SK-N-SH treated with all-trans-retinoic acid at 6 μM for 48 hours (cell line): Measurements from ENCODE around the gene UIMC1.

Experiments used
- ATAC-seq: fragments of 200-7000 bp; cut with Tn5 transposase; 3 replicates; pipeline ENCODE4 v1.9.1; 2020; ENCODE audit warnings: mild to moderate bottlenecking, moderate library complexity
- ARNTL ChIP-seq: fragments of 450-650 bp; formaldehyde crosslinking; IDR thresholded peaks from 2 replicates; pipeline ENCODE4 v1.5.0; 2020; ENCODE audit warnings: low read depth, mild to moderate bottlenecking, moderate library complexity, borderline replicate concordance
- BACH2 ChIP-seq: fragments of 250-450 bp; sonication (Bioruptor Pico); IDR thresholded peaks from 2 replicates; pipeline ENCODE4 v1.9.0; 2021; ENCODE audit warnings: mild to moderate bottlenecking, borderline replicate concordance
- ESRRG ChIP-seq: fragments of 250-450 bp; sonication (Bioruptor Pico); IDR thresholded peaks from 2 replicates; pipeline ENCODE4 v1.6.1; 2021; ENCODE audit warnings: mild to moderate bottlenecking
- GLIS3 ChIP-seq: fragments of 250-450 bp; sonication (Bioruptor Pico); IDR thresholded peaks from 2 replicates; pipeline ENCODE4 v1.5.0; 2020; ENCODE audit warnings: mild to moderate bottlenecking, moderate library complexity
- ISL1 ChIP-seq: fragments of 250-450 bp; sonication (Bioruptor Pico); IDR thresholded peaks from 2 replicates; pipeline ENCODE4 v2.1.2; 2022; ENCODE audit warnings: mild to moderate bottlenecking, moderate library complexity
- OSR1 ChIP-seq: fragments of 250-450 bp; sonication (Bioruptor Pico); IDR thresholded peaks from 2 replicates; pipeline ENCODE4 v1.8.0; 2022; ENCODE audit warnings: moderate library complexity, mild to moderate bottlenecking, inconsistent platforms
- PPARA ChIP-seq: fragments of 250-450 bp; sonication (Bioruptor Pico); IDR thresholded peaks from 2 replicates; pipeline ENCODE4 v1.5.0; 2020; ENCODE audit warnings: mild to moderate bottlenecking, borderline replicate concordance
- RARB ChIP-seq: fragments of 250-450 bp; sonication (Bioruptor Pico); IDR thresholded peaks from 2 replicates; pipeline ENCODE4 v1.8.0; 2021; ENCODE audit warnings: mild to moderate bottlenecking, moderate library complexity
- SNAI2 ChIP-seq: fragments of 250-450 bp; sonication (Bioruptor Pico); IDR thresholded peaks from 2 replicates; pipeline ENCODE4 v1.5.0; 2020; ENCODE audit warnings: mild to moderate bottlenecking, moderate library complexity
- TCF4 ChIP-seq: fragments of 250-450 bp; sonication (Bioruptor Pico); IDR thresholded peaks from 2 replicates; pipeline ENCODE4 v1.8.0; 2021; ENCODE audit warnings: mild to moderate bottlenecking, moderate library complexity, borderline replicate concordance
- TOX ChIP-seq: fragments of 250-450 bp; sonication (Bioruptor Pico); IDR thresholded peaks from 2 replicates; pipeline ENCODE4 v1.8.0; 2021; ENCODE audit warnings: mild to moderate bottlenecking, moderate library complexity, borderline replicate concordance
- ZC3H10 ChIP-seq: fragments of 250-450 bp; sonication (Bioruptor Pico); IDR thresholded peaks from 2 replicates; pipeline ENCODE4 v1.5.1; 2021; ENCODE audit warnings: mild to moderate bottlenecking, moderate library complexity
- ZFP30 ChIP-seq: fragments of 450-650 bp; formaldehyde crosslinking; IDR thresholded peaks from 2 replicates; pipeline ENCODE4 v1.5.0; 2022; ENCODE audit warnings: mild to moderate bottlenecking, moderate library complexity
- ZNF565 ChIP-seq: fragments of 450-650 bp; formaldehyde crosslinking; conservative IDR thresholded peaks from 2 replicates; pipeline ENCODE4 v1.5.0; 2020; ENCODE audit warnings: low read depth, mild to moderate bottlenecking, moderate library complexity
- ZNF8 ChIP-seq: fragments of 450-650 bp; formaldehyde crosslinking; IDR thresholded peaks from 2 replicates; pipeline ENCODE4 v1.5.0; 2020; ENCODE audit warnings: mild to moderate bottlenecking, moderate library complexity
- TF ChIP-seq, protein P1 (sequence below): fragments of 250-450 bp; sonication (Bioruptor Pico); IDR thresholded peaks from 2 replicates; pipeline ENCODE4 v1.5.0; 2020; ENCODE audit warnings: mild to moderate bottlenecking, moderate library complexity
- TF ChIP-seq, protein P2 (sequence below): fragments of 250-450 bp; sonication (Bioruptor Pico); IDR thresholded peaks from 2 replicates; pipeline ENCODE4 v1.8.0; 2021; ENCODE audit warnings: low read depth, mild to moderate bottlenecking, moderate library complexity, borderline replicate concordance
- TF ChIP-seq, protein P3 (sequence below): fragments of 250-450 bp; sonication (Bioruptor Pico); IDR thresholded peaks from 2 replicates; pipeline ENCODE4 v1.5.1; 2020; ENCODE audit warnings: low read depth, mild to moderate bottlenecking, moderate library complexity

UIMC1 gene

DNA sequence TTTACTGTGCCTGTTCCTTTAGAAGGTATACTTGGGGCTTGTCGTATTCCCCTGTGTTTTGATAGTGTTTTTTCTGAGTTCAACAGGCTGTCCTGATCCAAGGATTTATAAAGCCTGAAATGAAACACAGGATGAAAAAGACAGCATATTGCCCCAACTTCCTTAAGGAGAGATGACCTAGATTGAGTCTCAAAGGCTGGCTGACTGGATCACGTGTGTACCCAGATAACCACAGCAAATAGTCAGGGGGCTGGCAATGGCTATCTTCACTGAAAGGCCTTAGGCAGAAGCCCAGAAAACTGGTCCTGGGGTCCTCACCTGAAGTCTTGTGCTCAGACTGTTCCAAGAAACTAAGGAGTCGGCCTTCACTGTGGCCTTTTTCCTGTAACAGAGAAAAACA lies 99.8 kb downstream of the UIMC1 start:
- ATAC-seq = no peak
- no peak for TF ChIP-seq PPARA (CRISPR knock-in tag)
- TF ChIP-seq, protein P1, sequence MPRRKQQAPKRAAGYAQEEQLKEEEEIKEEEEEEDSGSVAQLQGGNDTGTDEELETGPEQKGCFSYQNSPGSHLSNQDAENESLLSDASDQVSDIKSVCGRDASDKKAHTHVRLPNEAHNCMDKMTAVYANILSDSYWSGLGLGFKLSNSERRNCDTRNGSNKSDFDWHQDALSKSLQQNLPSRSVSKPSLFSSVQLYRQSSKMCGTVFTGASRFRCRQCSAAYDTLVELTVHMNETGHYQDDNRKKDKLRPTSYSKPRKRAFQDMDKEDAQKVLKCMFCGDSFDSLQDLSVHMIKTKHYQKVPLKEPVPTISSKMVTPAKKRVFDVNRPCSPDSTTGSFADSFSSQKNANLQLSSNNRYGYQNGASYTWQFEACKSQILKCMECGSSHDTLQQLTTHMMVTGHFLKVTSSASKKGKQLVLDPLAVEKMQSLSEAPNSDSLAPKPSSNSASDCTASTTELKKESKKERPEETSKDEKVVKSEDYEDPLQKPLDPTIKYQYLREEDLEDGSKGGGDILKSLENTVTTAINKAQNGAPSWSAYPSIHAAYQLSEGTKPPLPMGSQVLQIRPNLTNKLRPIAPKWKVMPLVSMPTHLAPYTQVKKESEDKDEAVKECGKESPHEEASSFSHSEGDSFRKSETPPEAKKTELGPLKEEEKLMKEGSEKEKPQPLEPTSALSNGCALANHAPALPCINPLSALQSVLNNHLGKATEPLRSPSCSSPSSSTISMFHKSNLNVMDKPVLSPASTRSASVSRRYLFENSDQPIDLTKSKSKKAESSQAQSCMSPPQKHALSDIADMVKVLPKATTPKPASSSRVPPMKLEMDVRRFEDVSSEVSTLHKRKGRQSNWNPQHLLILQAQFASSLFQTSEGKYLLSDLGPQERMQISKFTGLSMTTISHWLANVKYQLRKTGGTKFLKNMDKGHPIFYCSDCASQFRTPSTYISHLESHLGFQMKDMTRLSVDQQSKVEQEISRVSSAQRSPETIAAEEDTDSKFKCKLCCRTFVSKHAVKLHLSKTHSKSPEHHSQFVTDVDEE (CRISPR knock-in tag) = no peak

DNA sequence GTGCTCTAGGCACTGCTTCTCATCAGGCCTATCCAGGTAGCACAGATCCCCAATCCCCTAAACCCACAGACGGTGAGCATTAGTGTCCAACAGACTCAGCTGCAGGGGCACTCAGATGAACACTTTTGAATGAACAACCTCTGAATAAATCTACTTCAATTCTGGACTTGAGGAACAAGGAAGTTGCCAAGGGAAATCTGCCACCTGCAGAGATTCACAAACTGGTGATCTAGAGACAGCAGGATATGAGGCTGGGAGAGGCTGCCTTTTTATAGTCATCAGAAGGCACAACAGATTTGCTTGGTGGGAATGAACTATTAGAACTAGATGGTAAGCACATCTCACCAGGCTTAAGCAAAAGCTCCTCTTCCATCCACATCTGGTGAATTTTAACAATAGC lies 100.5 kb downstream of the UIMC1 start:
- TF ChIP-seq SNAI2 (CRISPR knock-in tag) (no peak), ZC3H10 (CRISPR knock-in tag) (no peak), RARB (CRISPR knock-in tag) (no peak), TOX (CRISPR knock-in tag) (no peak), TCF4 (CRISPR knock-in tag) (no peak), OSR1 (CRISPR knock-in tag) (no peak), ZFP30 (CRISPR knock-in tag) (no peak), GLIS3 (CRISPR knock-in tag) (no peak), ZNF8 (CRISPR knock-in tag) (no peak), ISL1 (no peak), ZNF565 (CRISPR knock-in tag) (no peak), PPARA (CRISPR knock-in tag) (no peak)
- TF ChIP-seq, protein P1 (CRISPR knock-in tag) = no peak
- TF ChIP-seq, protein P2, sequence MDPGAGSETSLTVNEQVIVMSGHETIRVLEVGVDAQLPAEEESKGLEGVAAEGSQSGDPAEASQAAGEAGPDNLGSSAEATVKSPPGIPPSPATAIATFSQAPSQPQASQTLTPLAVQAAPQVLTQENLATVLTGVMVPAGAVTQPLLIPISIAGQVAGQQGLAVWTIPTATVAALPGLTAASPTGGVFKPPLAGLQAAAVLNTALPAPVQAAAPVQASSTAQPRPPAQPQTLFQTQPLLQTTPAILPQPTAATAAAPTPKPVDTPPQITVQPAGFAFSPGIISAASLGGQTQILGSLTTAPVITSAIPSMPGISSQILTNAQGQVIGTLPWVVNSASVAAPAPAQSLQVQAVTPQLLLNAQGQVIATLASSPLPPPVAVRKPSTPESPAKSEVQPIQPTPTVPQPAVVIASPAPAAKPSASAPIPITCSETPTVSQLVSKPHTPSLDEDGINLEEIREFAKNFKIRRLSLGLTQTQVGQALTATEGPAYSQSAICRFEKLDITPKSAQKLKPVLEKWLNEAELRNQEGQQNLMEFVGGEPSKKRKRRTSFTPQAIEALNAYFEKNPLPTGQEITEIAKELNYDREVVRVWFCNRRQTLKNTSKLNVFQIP = no peak
- TF ChIP-seq, protein P3, sequence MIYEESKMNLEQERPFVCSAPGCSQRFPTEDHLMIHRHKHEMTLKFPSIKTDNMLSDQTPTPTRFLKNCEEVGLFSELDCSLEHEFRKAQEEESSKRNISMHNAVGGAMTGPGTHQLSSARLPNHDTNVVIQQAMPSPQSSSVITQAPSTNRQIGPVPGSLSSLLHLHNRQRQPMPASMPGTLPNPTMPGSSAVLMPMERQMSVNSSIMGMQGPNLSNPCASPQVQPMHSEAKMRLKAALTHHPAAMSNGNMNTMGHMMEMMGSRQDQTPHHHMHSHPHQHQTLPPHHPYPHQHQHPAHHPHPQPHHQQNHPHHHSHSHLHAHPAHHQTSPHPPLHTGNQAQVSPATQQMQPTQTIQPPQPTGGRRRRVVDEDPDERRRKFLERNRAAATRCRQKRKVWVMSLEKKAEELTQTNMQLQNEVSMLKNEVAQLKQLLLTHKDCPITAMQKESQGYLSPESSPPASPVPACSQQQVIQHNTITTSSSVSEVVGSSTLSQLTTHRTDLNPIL (CRISPR knock-in tag) = no peak
- ATAC-seq = no peak

DNA sequence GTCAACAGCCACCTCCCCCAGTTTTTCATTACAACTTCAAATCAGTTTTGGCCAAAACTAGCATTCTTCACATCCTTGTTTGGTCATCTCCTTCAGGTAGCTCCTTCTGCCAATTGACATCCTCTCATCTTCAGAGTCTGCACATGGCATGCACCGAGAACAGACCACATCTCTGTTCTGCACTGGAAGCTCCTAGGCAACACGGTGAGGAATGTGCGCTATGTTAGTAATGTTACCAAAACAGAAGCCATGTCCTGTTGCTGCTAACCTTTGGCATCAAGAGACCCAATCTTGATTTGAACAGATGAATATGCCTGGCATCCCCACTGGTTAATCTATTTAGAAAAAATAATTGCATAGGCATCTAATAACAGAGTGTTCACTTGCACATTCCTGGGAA lies 102.3 kb downstream of the UIMC1 start:
- TF ChIP-seq TOX (CRISPR knock-in tag) = no peak
- no peak for TF ChIP-seq ESRRG
- TF ChIP-seq BACH2 = no peak
- TF ChIP-seq OSR1 (CRISPR knock-in tag) = no peak
- TF ChIP-seq, protein P3 (CRISPR knock-in tag) = no peak
- no peak for TF ChIP-seq ARNTL
- TF ChIP-seq, protein P1 (CRISPR knock-in tag) = no peak
- TF ChIP-seq, all 23 proteins: peak for 0
- peak; percentile 29; the same call in 2 of the 3 replicates for ATAC-seq
